HG02938 (cell line): ENCODE measurements around the gene OR2T2.
"Not testable (repeated sequence)": the region's sequence is repeated elsewhere in the genome, so short reads cannot be mapped to it uniquely, and the experiment has no call there.

Source experiments
- ATAC-seq: cut with Tn5 transposase; IDR thresholded peaks from one replicate; pipeline ENCODE4 v1.9.1; 2021; ENCODE audit warnings: mild to moderate bottlenecking, moderate library complexity; ENCODE audit not compliant: unreplicated experiment

The OR2T2 gene

GRCh38 chr1:248445399-248445798 is at the start of gene OR2T2:
Gene OR2T2, plus strand, starts transcription at chr1:248445637. Its CDS starts 7,161 bp downstream, at chr1:248452798.
- not testable (repeated sequence) for ATAC-seq

- no peak for ATAC-seq
Observed at GRCh38 chr1:248402748-248403147, 42.7 kb upstream of the OR2T2 start, which contains the start of gene OR2T1. Gene OR2T1, plus strand, starts transcription at chr1:248403048. Its CDS starts 3,100 bp downstream, at chr1:248406148.

- ATAC-seq: no peak
Observed at GRCh38 chr1:248404024-248404423, 41.4 kb upstream of the OR2T2 start.

GRCh38 chr1:248406721-248407692 is 38.4 kb upstream of the OR2T2 start:
- no peak for ATAC-seq

- no peak for ATAC-seq
Observed at GRCh38 chr1:248416226-248416625, 29.2 kb upstream of the OR2T2 start.

- ATAC-seq: no peak
Observed at GRCh38 chr1:248417854-248418253, 27.6 kb upstream of the OR2T2 start.

GRCh38 chr1:248421384-248421783 is 24.1 kb upstream of the OR2T2 start:
- no peak for ATAC-seq

- peak; percentile 61 for ATAC-seq
Observed at GRCh38 chr1:248427526-248428191, 17.8 kb upstream of the OR2T2 start.

- ATAC-seq: peak; percentile 92
Observed at GRCh38 chr1:248428192-248428533, 17.3 kb upstream of the OR2T2 start.

- ATAC-seq: not testable (repeated sequence)
Observed at GRCh38 chr1:248431683-248432082, 13.8 kb upstream of the OR2T2 start.

GRCh38 chr1:248432201-248432600 is 13.2 kb upstream of the OR2T2 start:
- not testable (repeated sequence) for ATAC-seq

GRCh38 chr1:248433811-248434415 is 11.5 kb upstream of the OR2T2 start:
- not testable (repeated sequence) for ATAC-seq

- ATAC-seq: not testable (repeated sequence)
Observed at GRCh38 chr1:248434913-248435312, 10.5 kb upstream of the OR2T2 start.

GRCh38 chr1:248436303-248436702 is 9.1 kb upstream of the OR2T2 start:
- not testable (repeated sequence) for ATAC-seq

GRCh38 chr1:248438668-248439067 is 6.8 kb upstream of the OR2T2 start:
- ATAC-seq: not testable (repeated sequence)

- not testable (repeated sequence) for ATAC-seq
Observed at GRCh38 chr1:248439283-248439682, 6.2 kb upstream of the OR2T2 start.

GRCh38 chr1:248442500-248443277 is 2.7 kb upstream of the OR2T2 start:
- not testable (repeated sequence) for ATAC-seq

- not testable (repeated sequence) for ATAC-seq
Observed at GRCh38 chr1:248444603-248445002, 834 bp upstream of the OR2T2 start.

GRCh38 chr1:248448409-248449074 is 3.1 kb downstream of the OR2T2 start:
- ATAC-seq: peak; percentile 57
